DMS153 (cell line): Measurements from ENCODE around the gene CMTM3.
"Not testable (repeated sequence)": the region's sequence is repeated elsewhere in the genome, so short reads cannot be mapped to it uniquely, and the experiment has no call there.

ENCODE experiments used
- DNase-seq: peaks from one replicate; lab custom pipeline; 2025; lab: John Stamatoyannopoulos, UW

Gene CMTM3

GRCh38 chr16:66636199-66636598 is 31.7 kb downstream of the CMTM3 start:
- DNase-seq = no peak

GRCh38 chr16:66637806-66638205 is 33.3 kb downstream of the CMTM3 start:
- DNase-seq = no peak

GRCh38 chr16:66639091-66639885 is 34.8 kb downstream of the CMTM3 start:
- no peak for DNase-seq

GRCh38 chr16:66640724-66641314 is 36.3 kb downstream of the CMTM3 start:
- no peak for DNase-seq

GRCh38 chr16:66641387-66641786 is 36.9 kb downstream of the CMTM3 start:
- DNase-seq = no peak

- no peak for DNase-seq
Measured at GRCh38 chr16:66647866-66648265, 43.4 kb downstream of the CMTM3 start.

- no peak for DNase-seq
Measured at GRCh38 chr16:66649167-66649566, 44.7 kb downstream of the CMTM3 start.

- DNase-seq = no peak
Measured at GRCh38 chr16:66649636-66650205, 45.2 kb downstream of the CMTM3 start.

GRCh38 chr16:66650707-66651473 is 46.4 kb downstream of the CMTM3 start:
- peak; percentile 72 for DNase-seq

- DNase-seq = no peak
Measured at GRCh38 chr16:66651474-66651765, 46.9 kb downstream of the CMTM3 start.

GRCh38 chr16:66651965-66652364 is 47.5 kb downstream of the CMTM3 start:
- no peak for DNase-seq

- no peak for DNase-seq
Measured at GRCh38 chr16:66652661-66653360, 48.3 kb downstream of the CMTM3 start.

GRCh38 chr16:66653581-66654350 is 49.3 kb downstream of the CMTM3 start:
- DNase-seq = no peak

- DNase-seq = no peak
Measured at GRCh38 chr16:66656547-66656946, 52.0 kb downstream of the CMTM3 start.

GRCh38 chr16:66658143-66658859 is 53.8 kb downstream of the CMTM3 start:
- DNase-seq = no peak

- no peak for DNase-seq
Measured at GRCh38 chr16:66658860-66659190, 54.3 kb downstream of the CMTM3 start.

GRCh38 chr16:66660422-66661209 is 56.1 kb downstream of the CMTM3 start:
- peak; percentile 52 for DNase-seq

GRCh38 chr16:66661210-66661560 is 56.7 kb downstream of the CMTM3 start:
- no peak for DNase-seq

- DNase-seq = not testable (repeated sequence)
Measured at GRCh38 chr16:66661671-66662346, 57.3 kb downstream of the CMTM3 start.
